Muscle layer of duodenum (tissue), 2 donors: ENCODE results near the gene MAP3K14.

Experiments
- H3K27ac ChIP-seq: one replicate; pipeline ENCODE4 v1.7.0; 2013; ENCODE audit warnings: mild to moderate bottlenecking, low read length
- H3K27me3 ChIP-seq: one replicate; pipeline ENCODE4 v1.7.0; 2013; ENCODE audit warnings: low read depth, mild to moderate bottlenecking, control low read depth, low read length
- H3K36me3 ChIP-seq, 2 donors: one replicate each; pipeline ENCODE4 v1.7.0; 2013; ENCODE audit warnings: low read length in 2 of 2, control low read depth in 1 of 2, mild to moderate bottlenecking in 1 of 2; ENCODE audit not compliant: insufficient read depth in 2 of 2, control insufficient read depth in 1 of 2
- H3K4me1 ChIP-seq, 2 donors: one replicate each; pipeline ENCODE4 v1.7.0; 2013; ENCODE audit warnings: low read length in 2 of 2, mild to moderate bottlenecking in 2 of 2, control low read depth in 1 of 2, moderate library complexity in 1 of 2; ENCODE audit not compliant: insufficient read depth in 2 of 2, control insufficient read depth in 1 of 2
- H3K4me3 ChIP-seq, 2 donors: one replicate each; pipeline ENCODE4 v1.7.0; 2013; ENCODE audit warnings: low read length in 2 of 2, low read depth in 1 of 2, mild to moderate bottlenecking in 1 of 2
- H3K9me3 ChIP-seq, 2 donors: one replicate each; pipeline ENCODE4 v1.7.0; 2013; ENCODE audit warnings: low read length in 2 of 2, control low read depth in 1 of 2, mild to moderate bottlenecking in 1 of 2; ENCODE audit not compliant: control insufficient read depth in 1 of 2
- donor health status: healthy.

MAP3K14 gene

DNA sequence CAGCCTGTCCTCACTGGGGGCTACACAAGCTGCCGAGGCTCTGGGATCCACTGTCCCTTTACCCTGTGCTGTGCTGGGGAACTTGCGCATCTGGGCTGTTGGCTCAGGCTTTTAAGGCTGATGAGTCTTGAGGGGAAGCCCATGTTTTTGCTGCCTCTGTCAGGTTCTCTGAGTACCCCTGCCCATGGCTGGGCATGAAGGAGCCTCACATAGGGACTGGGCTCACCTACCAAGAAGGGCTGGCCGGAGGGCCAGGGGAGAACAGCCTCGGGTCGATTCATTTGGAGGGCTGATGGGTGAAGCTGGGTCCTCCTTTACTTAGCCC lies 80.6 kb downstream of the MAP3K14 start:
- Histone ChIP-seq H3K9me3 (no peaks in the 10 kb centered on the region), H3K27ac (no peak overlapping the region), H3K27me3 (no peaks in the 10 kb centered on the region), H3K4me3 (no peak overlapping the region), H3K36me3 (peaks cover 3 to 12% of the 10 kb centered on the region in 2 donors), H3K4me1 (peaks cover 0 to 7% of the 10 kb centered on the region in 2 donors)

DNA sequence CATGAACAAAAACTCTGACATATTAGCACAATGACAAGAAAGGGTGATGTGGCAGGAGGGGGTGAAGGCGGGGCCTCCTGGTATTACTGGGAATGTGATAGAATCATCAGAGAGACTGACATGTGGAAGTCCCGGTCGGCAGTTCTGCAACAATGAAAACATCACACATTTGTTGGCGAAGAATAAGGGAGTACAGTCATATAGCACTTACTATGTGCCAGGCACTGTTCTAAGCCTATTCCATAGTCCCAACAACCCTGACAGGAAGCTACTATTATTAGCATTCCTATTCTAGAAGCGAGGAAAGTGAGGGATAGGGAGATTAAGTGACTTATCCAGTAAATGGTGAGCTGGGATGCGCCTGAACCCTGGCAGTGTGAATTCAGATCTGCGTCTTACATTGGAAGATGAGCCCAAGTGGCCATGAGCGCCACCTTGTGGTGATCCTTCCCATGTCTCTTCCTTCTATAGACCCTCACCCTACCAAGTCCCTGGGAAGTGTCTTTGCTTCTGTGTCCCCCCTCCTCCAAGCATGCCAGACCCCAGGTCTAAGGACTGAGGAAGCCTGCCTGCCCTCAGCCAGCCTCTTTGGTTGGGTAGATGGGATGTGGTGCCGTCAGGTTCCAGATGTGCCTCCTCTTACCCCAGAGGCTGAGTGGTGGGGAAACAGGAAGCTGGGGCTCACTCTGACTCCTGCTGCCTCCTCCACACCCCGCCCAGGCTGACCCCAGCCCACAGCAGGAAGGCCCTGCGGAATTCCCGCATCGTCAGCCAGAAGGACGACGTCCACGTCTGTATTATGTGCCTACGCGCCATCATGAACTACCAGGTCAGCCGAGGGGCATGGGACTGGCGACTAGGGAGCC lies 81.2 kb downstream of the MAP3K14 start:
- H3K27me3 ChIP-seq: no peaks in the 10 kb centered on the region
- no peak overlapping the region for H3K27ac ChIP-seq
- no peak overlapping the region for H3K4me3 ChIP-seq
- H3K4me1 ChIP-seq: peaks cover 1 to 7% of the 10 kb centered on the region in 2 donors
- H3K9me3 ChIP-seq: no peaks in the 10 kb centered on the region
- H3K36me3 ChIP-seq: peaks cover 3 to 12% of the 10 kb centered on the region in 2 donors

DNA sequence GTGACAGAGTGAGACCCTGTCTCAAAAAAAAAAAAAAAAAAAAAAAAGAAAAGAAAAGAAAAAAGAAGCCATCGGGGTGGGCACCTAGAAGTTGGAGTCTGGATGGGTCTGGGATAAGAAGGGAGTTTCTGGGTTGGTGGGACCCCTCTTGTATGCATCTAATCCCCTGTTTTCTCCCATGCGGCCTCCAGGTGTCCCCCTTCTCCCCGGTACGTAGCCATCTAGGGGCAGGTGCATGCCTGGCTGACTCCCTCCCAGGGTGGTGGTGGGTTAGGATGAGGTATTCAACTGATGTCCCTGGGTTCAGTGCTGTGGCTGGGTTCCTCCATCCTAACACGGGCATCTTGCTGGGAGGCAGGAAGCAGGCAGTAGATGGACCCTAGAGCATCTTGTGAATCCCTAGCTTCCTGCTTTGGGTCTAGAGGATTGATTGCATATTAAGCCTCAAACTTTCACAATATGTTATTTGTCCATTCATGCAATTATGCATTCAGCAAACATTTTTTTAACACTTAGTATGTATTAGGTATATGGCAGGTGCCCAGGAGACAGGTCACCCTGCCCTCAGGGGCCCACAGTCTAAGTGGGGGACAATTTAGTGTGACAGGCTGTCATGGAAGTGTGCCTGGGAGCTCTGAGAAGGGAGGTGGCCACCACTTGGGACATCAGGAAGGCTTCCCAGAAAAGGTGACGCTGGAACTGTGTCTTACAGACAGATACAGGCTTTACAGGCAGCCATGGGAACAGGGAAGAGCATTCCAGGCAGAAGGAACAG lies 82.0 kb downstream of the MAP3K14 start:
- no peaks in the 10 kb centered on the region for H3K27me3 ChIP-seq
- H3K36me3 ChIP-seq: peaks cover 3 to 12% of the 10 kb centered on the region in 2 donors
- H3K4me1 ChIP-seq: peaks cover 9 to 15% of the 10 kb centered on the region in 2 donors
- H3K4me3 ChIP-seq: no peak overlapping the region
- H3K9me3 ChIP-seq: no peaks in the 10 kb centered on the region
- H3K27ac ChIP-seq: no peak overlapping the region

DNA sequence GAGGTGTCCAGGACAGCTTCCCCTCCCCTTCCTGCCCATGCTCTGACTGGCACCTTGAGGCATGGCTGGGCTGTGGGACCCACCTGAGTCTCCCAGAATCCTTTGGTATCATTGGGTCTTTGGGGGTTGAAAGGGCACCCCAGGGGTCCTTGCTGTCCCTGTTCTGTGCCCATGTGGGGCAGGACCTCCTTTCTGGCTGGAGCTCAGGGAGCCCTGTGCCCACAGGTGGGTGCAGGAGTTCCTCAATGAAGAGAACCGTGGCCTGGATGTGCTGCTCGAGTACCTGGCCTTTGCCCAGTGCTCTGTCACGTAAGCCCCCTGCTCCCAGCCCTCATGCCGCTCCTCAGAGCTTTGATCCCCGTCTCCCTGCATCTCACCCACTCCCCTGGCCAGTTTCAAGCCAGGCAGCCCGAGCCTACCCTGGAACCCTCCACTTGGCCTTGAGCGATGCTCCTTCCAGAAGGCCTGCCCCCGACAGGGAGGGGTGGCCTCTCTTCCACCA lies 83.3 kb downstream of the MAP3K14 start:
- Histone ChIP-seq H3K4me1 (peaks cover 13 to 18% of the 10 kb centered on the region in 2 donors), H3K36me3 (peaks cover under 1 to 8% of the 10 kb centered on the region in 2 donors), H3K9me3 (no peaks in the 10 kb centered on the region), H3K27ac (no peak overlapping the region), H3K27me3 (no peaks in the 10 kb centered on the region), H3K4me3 (no peak overlapping the region)

DNA sequence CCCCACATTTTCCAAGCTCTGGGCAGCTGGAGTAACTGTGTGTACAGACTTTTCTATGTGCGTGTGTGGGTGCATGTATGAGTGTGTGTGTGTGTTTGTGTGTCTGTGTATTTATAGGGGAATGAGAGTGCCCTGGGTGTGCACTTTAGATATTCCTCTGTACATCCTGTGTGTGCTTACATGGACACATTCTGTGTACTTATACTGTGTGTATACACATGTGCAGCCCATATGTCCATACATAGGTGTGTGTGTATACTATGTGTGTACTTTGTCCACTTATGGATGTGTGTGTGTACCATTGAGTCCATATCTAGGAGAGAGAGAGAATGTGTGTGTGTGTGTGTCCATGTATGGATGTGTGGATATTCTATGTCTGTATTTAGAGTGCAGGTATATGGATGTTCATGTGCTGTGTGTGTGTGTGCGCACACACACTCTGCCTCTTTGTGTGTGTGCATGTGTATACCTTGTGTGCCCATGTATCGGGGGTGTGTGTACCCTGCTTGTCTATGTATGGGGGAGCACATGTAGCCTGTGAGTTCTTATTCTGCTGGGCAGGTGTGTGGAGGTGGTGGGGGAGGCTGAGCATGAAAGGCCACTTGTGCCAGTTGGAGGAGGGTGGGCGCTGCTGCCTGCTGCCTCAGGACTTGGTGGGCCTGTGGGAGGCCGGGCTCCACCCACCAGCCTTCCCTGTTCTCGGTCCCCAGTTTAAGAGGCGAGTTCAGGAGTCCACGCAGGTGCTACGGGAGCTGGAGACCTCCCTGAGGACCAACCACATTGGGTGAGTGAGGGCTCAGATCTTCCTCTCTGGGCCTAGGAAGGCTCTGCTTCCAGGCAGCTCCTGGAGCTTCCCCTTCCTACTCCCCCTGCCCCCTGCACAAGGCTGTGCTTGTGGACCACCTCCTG lies 84.1 kb downstream of the MAP3K14 start:
- Histone ChIP-seq H3K4me1 (peaks cover 13 to 25% of the 10 kb centered on the region in 2 donors), H3K36me3 (peaks cover 0 to 6% of the 10 kb centered on the region in 2 donors)

DNA sequence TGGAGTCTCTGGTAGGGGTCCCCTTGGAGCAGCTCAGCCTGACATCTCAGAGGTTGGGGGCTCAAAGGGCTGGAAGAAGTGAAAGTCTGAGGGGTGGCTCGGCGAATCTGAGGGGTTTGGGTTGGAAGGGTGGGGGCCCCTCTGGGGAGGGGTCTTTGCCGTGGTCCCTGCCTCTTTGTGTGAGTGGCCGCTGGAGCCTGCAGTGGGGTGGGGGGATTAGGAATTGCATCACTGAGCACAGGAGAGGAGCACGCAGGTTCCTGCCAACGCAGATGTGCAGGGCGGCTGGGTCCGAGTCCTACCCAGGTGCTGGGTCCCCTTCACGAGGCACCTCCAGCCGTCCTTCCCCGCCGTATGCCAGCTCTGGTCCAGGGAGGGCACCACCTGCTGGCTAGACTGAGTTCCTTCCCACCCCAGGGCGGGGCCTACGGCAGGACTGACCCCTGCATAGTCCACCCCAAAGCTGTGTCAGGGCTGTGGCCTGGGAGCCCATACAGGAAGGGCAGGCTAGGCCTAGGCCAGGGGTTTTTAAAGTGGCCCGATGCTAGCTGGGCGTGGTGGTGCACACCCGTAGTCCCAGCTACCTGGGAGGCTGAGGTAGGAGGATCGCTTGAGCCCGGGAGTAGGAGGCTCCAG lies 85.2 kb downstream of the MAP3K14 start:
- Histone ChIP-seq H3K27ac (no peak overlapping the region), H3K4me1 (peaks cover 24 to 26% of the 10 kb centered on the region in 2 donors), H3K9me3 (no peaks in the 10 kb centered on the region), H3K27me3 (no peaks in the 10 kb centered on the region), H3K36me3 (no peaks in the 10 kb centered on the region), H3K4me3 (no peak overlapping the region)

More for the DNA sequence above, 84.1 kb downstream of the MAP3K14 start:
- H3K9me3 ChIP-seq: no peaks in the 10 kb centered on the region
- H3K4me3 ChIP-seq: no peak overlapping the region
- no peaks in the 10 kb centered on the region for H3K27me3 ChIP-seq
- no peak overlapping the region for H3K27ac ChIP-seq

DNA sequence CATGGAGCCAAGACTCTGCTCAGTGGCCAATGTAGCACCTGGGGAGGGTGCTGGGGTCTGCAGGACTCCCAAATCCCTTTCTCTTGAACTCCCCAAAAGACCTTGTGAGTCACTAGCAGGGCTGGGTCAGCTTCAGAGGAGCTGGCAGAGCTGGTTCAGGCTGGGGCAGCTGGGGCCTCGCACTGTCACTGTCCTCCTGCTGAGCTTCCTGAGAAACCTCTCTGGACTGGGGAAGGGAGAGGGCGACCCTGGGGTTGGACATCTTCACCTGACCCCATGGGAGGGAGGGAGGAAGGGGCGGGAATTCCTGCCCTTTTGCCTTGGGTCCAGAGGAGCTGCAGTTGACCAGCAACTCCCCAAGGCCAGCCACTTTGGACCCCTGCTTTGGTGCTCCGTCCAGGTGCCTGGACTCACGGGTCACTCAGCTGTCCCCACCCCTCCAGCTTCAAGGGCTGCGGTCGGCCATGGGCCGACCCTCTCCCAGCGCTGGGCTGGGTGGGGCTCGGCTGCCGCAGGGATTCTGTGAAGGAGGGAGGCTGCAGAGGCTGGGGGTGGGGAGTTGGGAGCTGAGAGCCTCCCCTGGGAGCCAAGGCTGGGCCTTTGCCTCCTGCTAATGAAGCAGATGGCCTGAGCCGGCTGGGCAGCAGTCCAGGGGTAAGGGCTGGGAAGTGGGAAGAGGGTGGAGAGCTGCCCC lies 85.9 kb downstream of the MAP3K14 start:
- Histone ChIP-seq H3K36me3 (no peaks in the 10 kb centered on the region), H3K27me3 (no peaks in the 10 kb centered on the region), H3K9me3 (no peaks in the 10 kb centered on the region), H3K27ac (no peak overlapping the region), H3K4me1 (peaks cover 24 to 31% of the 10 kb centered on the region in 2 donors), H3K4me3 (no peak overlapping the region)

DNA sequence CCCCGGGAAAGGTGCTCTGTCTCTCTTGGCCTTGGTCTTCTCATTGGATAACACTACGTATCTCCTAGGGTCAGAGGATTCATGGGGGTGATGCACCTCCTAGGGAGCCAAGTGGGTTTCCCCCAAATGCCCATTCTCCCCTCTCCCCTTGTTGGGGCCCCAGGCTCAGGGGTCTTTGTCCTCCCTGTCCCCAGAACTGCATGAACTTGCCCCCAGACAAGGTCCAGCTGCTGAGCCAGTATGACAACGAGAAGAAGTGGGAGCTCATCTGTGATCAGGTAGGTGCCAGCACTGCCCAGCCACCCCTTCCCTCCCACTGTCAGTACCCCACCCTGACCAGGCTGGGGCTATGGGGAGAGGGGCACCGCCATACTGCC lies 86.4 kb downstream of the MAP3K14 start:
- Histone ChIP-seq H3K36me3 (no peaks in the 10 kb centered on the region), H3K4me3 (no peak overlapping the region), H3K27me3 (no peaks in the 10 kb centered on the region), H3K27ac (peak overlapping the region; percentile 77), H3K9me3 (no peaks in the 10 kb centered on the region), H3K4me1 (peaks cover 24 to 31% of the 10 kb centered on the region in 2 donors)

DNA sequence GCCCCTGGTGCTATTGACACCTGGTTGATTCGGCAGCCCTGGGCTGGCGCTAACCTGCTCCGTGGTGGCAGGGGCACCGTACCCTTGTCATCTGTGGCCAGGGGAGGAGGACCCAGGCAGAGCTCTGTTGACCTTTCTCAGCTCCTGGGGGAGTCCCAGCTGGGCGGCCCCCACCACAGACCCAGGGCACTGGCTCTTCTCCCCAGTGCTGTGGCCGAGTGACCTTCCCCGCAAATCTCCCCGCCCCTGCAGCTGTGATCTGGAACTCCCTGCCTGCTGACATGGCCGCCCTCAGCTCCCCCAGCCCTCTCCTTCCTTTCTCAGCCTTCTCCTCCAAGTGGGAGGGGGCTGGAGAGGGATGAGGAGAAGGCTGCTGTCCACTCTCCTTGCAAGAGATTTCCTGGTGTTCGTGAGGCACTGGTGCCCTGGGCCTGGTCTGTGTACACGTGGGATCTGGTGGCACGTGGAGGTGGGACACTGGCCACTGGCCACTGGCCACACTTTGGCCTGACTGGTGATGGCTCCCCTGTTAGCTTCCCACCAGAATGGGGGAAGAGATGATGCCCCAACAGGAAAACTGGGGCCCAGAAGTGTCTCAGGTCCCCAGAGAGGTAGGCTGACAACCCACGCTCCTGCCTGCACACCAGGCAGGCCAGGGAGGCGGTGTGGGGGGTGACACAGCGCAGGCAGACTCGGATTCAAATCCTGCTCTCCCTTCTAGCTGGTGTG lies 87.0 kb downstream of the MAP3K14 start:
- no peaks in the 10 kb centered on the region for H3K36me3 ChIP-seq
- peaks cover 26 to 31% of the 10 kb centered on the region in 2 donors for H3K4me1 ChIP-seq
- no peaks in the 10 kb centered on the region for H3K27me3 ChIP-seq
- peak overlapping the region; percentile 77 for H3K27ac ChIP-seq
- H3K4me3 ChIP-seq: peak overlapping the region in 1 of 2 donors; percentile 16
- H3K9me3 ChIP-seq: no peaks in the 10 kb centered on the region
